ENCODE results near the gene MEI4. TPM values are rescaled to one million over a fixed set of nuclear protein-coding genes. Genes with fewer than 3 reads are reported as not detected.

The MEI4 gene
- total and polyA plus RNA-seq, 2 of the 13 experiments (the other 11 are each of a cell fraction or from before 2014, with no cell fraction given), result not detected

- CTCF ChIA-PET (ENCODE audit: low intra/inter-chr PET ratio, low total read pairs), result no interaction called here
- FAIRE-seq, result no peak
- Histone ChIP-seq H3K4me1 (ENCODE audit: insufficient read depth, low read length) (no peaks in the 10 kb centered on the region), H3K9ac (ENCODE audit: insufficient read depth, low read depth, low read length) (no peak overlapping the region), H4K20me1 (ENCODE audit: insufficient read depth, low read length) (no peaks in the 10 kb centered on the region), H3K27me3 (ENCODE audit: control insufficient read depth in 1 of 2, insufficient read depth in 2 of 2, low read length in 2 of 2) (no peaks in the 10 kb centered on the region), H3K9me3 (ENCODE audit: low read length) (no peaks in the 10 kb centered on the region), H3K36me3 (replicated peaks in 1 of 2; ENCODE audit: control insufficient read depth in 1 of 2, insufficient read depth in 2 of 2, low read length in 2 of 2) (no peaks in the 10 kb centered on the region), H3K4me2 (ENCODE audit: low read depth, low read length) (no peak overlapping the region), H3K79me2 (ENCODE audit: insufficient read depth, low read length) (no peaks in the 10 kb centered on the region), H3K27ac (ENCODE audit: extremely low read length, insufficient read depth, low read length) (no peak overlapping the region), H3K4me3 (replicated peaks in 1 of 3; ENCODE audit: insufficient read depth in 1 of 3, low read depth in 2 of 3, low read length in 3 of 3) (no peak overlapping the region), H2AFZ (ENCODE audit: low read length) (no peak overlapping the region)
- TF ChIP-seq MXD4 (CRISPR knock-in tag; IDR thresholded peaks at IDR 0.05), result no peak
- no peak for TF ChIP-seq POGK (CRISPR knock-in tag; conservative IDR thresholded peaks at IDR 0.05)
- TF ChIP-seq TBP (CRISPR knock-in tag; IDR thresholded peaks at IDR 0.05), result no peak
- no peak for TF ChIP-seq SNAI1 (CRISPR knock-in tag; IDR thresholded peaks at IDR 0.05; ENCODE audit: borderline replicate concordance)
- no peak for TF ChIP-seq TGIF2 (CRISPR knock-in tag; IDR thresholded peaks at IDR 0.05)
- TF ChIP-seq MNT (IDR thresholded peaks at IDR 0.05), result no peak
- no peak for TF ChIP-seq TFAP4 (IDR thresholded peaks at IDR 0.05; ENCODE audit: borderline replicate concordance, low read depth)
- no peak for TF ChIP-seq POLR2G (IDR thresholded peaks at IDR 0.05; ENCODE audit: low read depth, low read length)
- no peak for TF ChIP-seq ZFP36L2 (CRISPR knock-in tag; IDR thresholded peaks at IDR 0.05)
- TF ChIP-seq DMAP1 (CRISPR knock-in tag; IDR thresholded peaks at IDR 0.05), result no peak
- TF ChIP-seq NR1H2 (CRISPR knock-in tag; IDR thresholded peaks at IDR 0.05; ENCODE audit: borderline replicate concordance, low read depth), result no peak
- no peak for TF ChIP-seq STAT6 (CRISPR knock-in tag; IDR thresholded peaks at IDR 0.05; ENCODE audit: borderline replicate concordance)
- no peak for TF ChIP-seq HIC2 (CRISPR knock-in tag; IDR thresholded peaks at IDR 0.05; ENCODE audit: low read depth)
- no peak for TF ChIP-seq GLI4 (CRISPR knock-in tag; IDR thresholded peaks at IDR 0.05; ENCODE audit: borderline replicate concordance)
- 0% methylated on average over 1 of the region's 1 CpG for WGBS (ENCODE audit: low lambda C conversion rate)
- no TSS peak for BruUV-seq (replicated peaks)
- intact Hi-C loops (cut with micrococcal nuclease; ENCODE audit: unreplicated experiment), result loop anchor here (10.0 kb wide), 1 partner anchor 1646 kb away; no protein-coding TSS in a partner anchor
- DNase-seq (ENCODE audit: low spot score), result no peak
- no peak for ATAC-seq
- in situ Hi-C loops (cut with HindIII; ENCODE audit: extremely low pct_ligation_motif_present, low pct_unique_long_range_greater_than_20kb), result no loop called here
- POLR2A ChIA-PET, result no interaction called here
Measured at GRCh38 chr6:77688649-77689048, 35.8 kb downstream of the MEI4 start.

Measured in HepG2 (cell line).